Stimulated activated CD8-positive, alpha-beta memory T cell treated with anti-CD3 and anti-CD28 coated beads, Interleukin-4, amount 100 ng/mL, for 48 hours (primary cell): ENCODE measurements around the gene CD58.
A peak's percentile ranks its signal among the peaks of the same experiment; 100 is the strongest.
"Not testable (repeated sequence)": the region's sequence is repeated elsewhere in the genome, so short reads cannot be mapped to it uniquely, and the experiment has no call there.

Experiments
- DNase-seq: peaks from one replicate; pipeline ENCODE4 v3.0.0-alpha.2; 2020

Gene CD58

GRCh38 chr1:116569776-116570357, 959 bp downstream of the CD58 start:
- DNase-seq, result peak; percentile 65

GRCh38 chr1:116569381-116569670, 1.5 kb downstream of the CD58 start:
- no peak for DNase-seq

GRCh38 chr1:116568662-116569380, 2.0 kb downstream of the CD58 start:
- no peak for DNase-seq

- DNase-seq, result no peak
These were observed 2.8 kb downstream of the CD58 start for GRCh38 chr1:116567790-116568661.

GRCh38 chr1:116565222-116565621, 5.6 kb downstream of the CD58 start:
- DNase-seq, result no peak

- no peak for DNase-seq
These were observed 6.4 kb downstream of the CD58 start for GRCh38 chr1:116564426-116564825.

- DNase-seq, result not testable (repeated sequence)
These were observed 8.4 kb downstream of the CD58 start for GRCh38 chr1:116562465-116562864.

GRCh38 chr1:116561563-116561962, 9.3 kb downstream of the CD58 start:
- DNase-seq, result no peak

GRCh38 chr1:116560704-116561490, 9.9 kb downstream of the CD58 start:
- DNase-seq, result no peak

GRCh38 chr1:116559304-116559761, 11.5 kb downstream of the CD58 start:
- DNase-seq, result no peak

- no peak for DNase-seq
These were observed 12.3 kb downstream of the CD58 start for GRCh38 chr1:116558571-116558970.

GRCh38 chr1:116558140-116558549, 12.7 kb downstream of the CD58 start:
- DNase-seq, result no peak

GRCh38 chr1:116557323-116557878, 13.4 kb downstream of the CD58 start:
- DNase-seq, result no peak

- peak; percentile 84 for DNase-seq
These were observed 14.4 kb downstream of the CD58 start for GRCh38 chr1:116556289-116557006.

- DNase-seq, result no peak
These were observed 15.9 kb downstream of the CD58 start for GRCh38 chr1:116554924-116555323.

GRCh38 chr1:116553386-116554115, 17.3 kb downstream of the CD58 start:
- no peak for DNase-seq

GRCh38 chr1:116546354-116546977, 24.4 kb downstream of the CD58 start:
- no peak for DNase-seq

GRCh38 chr1:116545359-116545705, 25.5 kb downstream of the CD58 start:
- no peak for DNase-seq

GRCh38 chr1:116544588-116545358, 26.1 kb downstream of the CD58 start:
- DNase-seq, result peak; percentile 42

- no peak for DNase-seq
These were observed 30.7 kb downstream of the CD58 start for GRCh38 chr1:116540088-116540487.
